Tibial nerve (tissue), 4 donors: ENCODE results near the gene FDPS. TPM values are rescaled to one million over a fixed set of nuclear protein-coding genes. Genes with fewer than 3 reads are reported as not detected.
A peak's percentile ranks its signal among the peaks of the same experiment; 100 is the strongest.
"Not testable (repeated sequence)": the region's sequence is repeated elsewhere in the genome, so short reads cannot be mapped to it uniquely, and the experiment has no call there.

Source experiments
- DNase-seq, 2 donors: peaks; one replicate each; pipeline ENCODE4 v3.0.0-alpha.2; 2019; ENCODE audit warnings: low spot score in 2 of 2
- H3K27ac ChIP-seq, 4 donors: fragments of 200-600 bp; sonication (generic) in 3 of 4; one replicate each; pipeline ENCODE4 v1.5.1; 2017 to 2019; ENCODE audit warnings: mild to moderate bottlenecking in 1 of 4
- H3K27me3 ChIP-seq, 2 donors: fragments of 200-600 bp; sonication (generic) in 1 of 2; one replicate each; pipeline versions ENCODE4 v1.5.1 to v1.6.0; 2017 to 2019
- H3K36me3 ChIP-seq, 3 donors: fragments of 200-600 bp; sonication (generic); one replicate each; pipeline ENCODE4 v1.5.1; 2018 to 2019
- H3K4me1 ChIP-seq, 4 donors: fragments of 200-600 bp; sonication (generic) in 3 of 4; one replicate each; pipeline ENCODE4 v1.5.1; 2017 to 2019
- H3K4me3 ChIP-seq, 4 donors: fragments of 200-600 bp; sonication (generic) in 3 of 4; one replicate each; pipeline ENCODE4 v1.5.1; 2017 to 2019; ENCODE audit warnings: mild to moderate bottlenecking in 1 of 4, moderate library complexity in 1 of 4
- H3K9me3 ChIP-seq, 4 donors: fragments of 200-600 bp; sonication (generic) in 3 of 4; one replicate each; pipeline ENCODE4 v1.5.1; 2017 to 2019
- CTCF ChIP-seq, 5 experiments: fragments of 200-600 bp in 3 of 5; fragments of 450-650 bp in 2 of 5; sonication (generic) in 3 of 5; IDR thresholded peaks; one replicate each; pipeline ENCODE4 v1.5.1; 2016 to 2019; ENCODE audit warnings: antibody characterized with exemption in 5 of 5, mild to moderate bottlenecking in 3 of 5, moderate library complexity in 2 of 5
- EP300 ChIP-seq, 2 donors: sonication (generic); formaldehyde crosslinking; IDR thresholded peaks; one replicate each; pipeline ENCODE4 v1.6.1; 2017; ENCODE audit warnings: antibody characterized with exemption in 2 of 2, mild to moderate bottlenecking in 1 of 2
- POLR2A ChIP-seq, 2 donors: fragments of 450-650 bp; IDR thresholded peaks; one replicate each; pipeline ENCODE4 v1.6.1; 2017; ENCODE audit warnings: antibody characterized with exemption in 2 of 2, mild to moderate bottlenecking in 2 of 2, moderate library complexity in 2 of 2
- whole genome bisulfite sequencing, 2 donors: methylation state at CpG; one replicate each; pipeline ENCODE4 v1.1.5; 2018; 5-methylcytosine and 5-hydroxymethylcytosine counted together
- total RNA-seq, 4 donors: library from RNA; depleted of rRNA; stranded (reverse); fragments of >200 nt; gene quantifications; one replicate each; pipeline ENCODE4 v1.1.0, GENCODE V29; 2016

FDPS gene
- total RNA-seq, 4 donors from 2014 or later = 88.2 to 143 (median 125) TPM

- DNase-seq = no peak
- H3K9me3 ChIP-seq = no peaks in the 10 kb centered on the region
- peak; percentile 15 to 40 (median 36) for TF ChIP-seq CTCF (IDR thresholded peaks at IDR 0.05)
- TF ChIP-seq POLR2A (IDR thresholded peaks at IDR 0.05) = no peak
- peaks cover 0 to 47% (median 25%) of the 10 kb centered on the region in 4 donors for H3K4me1 ChIP-seq
- H3K27ac ChIP-seq = peak overlapping the region; percentile 83 to 99 (median 97)
- peak overlapping the region; percentile 53 to 89 (median 64) for H3K4me3 ChIP-seq
- peaks cover 0 to 38% (median 0%) of the 10 kb centered on the region in 3 donors for H3K36me3 ChIP-seq
- no peaks in the 10 kb centered on the region for H3K27me3 ChIP-seq
- 9 to 10% methylated on average over 34 to 43 of the region's 59 CpGs for WGBS, 2 donors
Measured at GRCh38 chr1:155324717-155325602, 16.3 kb downstream of the FDPS start.

- DNase-seq = no peak
- peak overlapping the region in 3 of 4 donors; percentile 83 to 99 (median 98) for H3K27ac ChIP-seq
- no peaks in the 10 kb centered on the region for H3K27me3 ChIP-seq
- peak overlapping the region in 3 of 4 donors; percentile 53 to 89 (median 70) for H3K4me3 ChIP-seq
- H3K9me3 ChIP-seq = no peaks in the 10 kb centered on the region
- H3K4me1 ChIP-seq = peaks cover 0 to 41% (median 25%) of the 10 kb centered on the region in 4 donors
- TF ChIP-seq CTCF (IDR thresholded peaks at IDR 0.05) = no peak
- TF ChIP-seq EP300 (IDR thresholded peaks at IDR 0.05) = no peak
- no peak for TF ChIP-seq POLR2A (IDR thresholded peaks at IDR 0.05)
- 54 to 57% methylated on average over 6 of the region's 6 CpGs for WGBS, 2 donors
- H3K36me3 ChIP-seq = peaks cover 0 to 44% (median 0%) of the 10 kb centered on the region in 3 donors
Measured at GRCh38 chr1:155325603-155325893, 16.9 kb downstream of the FDPS start.

GRCh38 chr1:155326020-155326526 lies 17.4 kb downstream of the FDPS start:
- peak overlapping the region in 1 of 4 donors; percentile 35 for H3K27ac ChIP-seq
- no peaks in the 10 kb centered on the region for H3K27me3 ChIP-seq
- H3K36me3 ChIP-seq = peaks cover 0 to 49% (median 0%) of the 10 kb centered on the region in 3 donors
- no peak overlapping the region for H3K4me3 ChIP-seq
- no peak for DNase-seq
- no peak for TF ChIP-seq POLR2A (IDR thresholded peaks at IDR 0.05)
- TF ChIP-seq EP300 (IDR thresholded peaks at IDR 0.05) = no peak
- no peak for TF ChIP-seq CTCF (IDR thresholded peaks at IDR 0.05)
- no peaks in the 10 kb centered on the region for H3K9me3 ChIP-seq
- peaks cover 0 to 36% (median 23%) of the 10 kb centered on the region in 4 donors for H3K4me1 ChIP-seq
- WGBS, 2 donors = 77 to 89% methylated on average over 6 of the region's 6 CpGs

GRCh38 chr1:155326631-155327037 lies 18.0 kb downstream of the FDPS start:
- Histone ChIP-seq H3K27ac (no peak overlapping the region), H3K9me3 (no peaks in the 10 kb centered on the region), H3K27me3 (no peaks in the 10 kb centered on the region), H3K36me3 (peaks cover 0 to 55% (median 0%) of the 10 kb centered on the region in 3 donors), H3K4me1 (peaks cover 0 to 30% (median 18%) of the 10 kb centered on the region in 4 donors), H3K4me3 (no peak overlapping the region)
- DNase-seq = no peak
- TF ChIP-seq CTCF (IDR thresholded peaks at IDR 0.05) (no peak), POLR2A (IDR thresholded peaks at IDR 0.05) (no peak), EP300 (IDR thresholded peaks at IDR 0.05) (no peak)
- 72 to 81% methylated on average over 5 to 7 of the region's 7 CpGs for WGBS, 2 donors

GRCh38 chr1:155327981-155328380 lies 19.3 kb downstream of the FDPS start:
- peaks cover 0 to 59% (median 0%) of the 10 kb centered on the region in 3 donors for H3K36me3 ChIP-seq
- WGBS, 2 donors = 86 to 90% methylated on average over 4 of the region's 4 CpGs
- H3K27me3 ChIP-seq = no peaks in the 10 kb centered on the region
- H3K4me1 ChIP-seq = peaks cover 0 to 22% (median 11%) of the 10 kb centered on the region in 4 donors
- no peak for TF ChIP-seq EP300 (IDR thresholded peaks at IDR 0.05)
- no peak overlapping the region for H3K27ac ChIP-seq
- no peak for DNase-seq
- H3K4me3 ChIP-seq = no peak overlapping the region
- H3K9me3 ChIP-seq = no peaks in the 10 kb centered on the region

- not testable (repeated sequence) for DNase-seq, H3K9me3 ChIP-seq, H3K27ac ChIP-seq, H3K27me3 ChIP-seq, H3K4me3 ChIP-seq
- Histone ChIP-seq H3K36me3 (peaks cover 0 to 62% (median 0%) of the 10 kb centered on the region in 3 donors), H3K4me1 (peaks cover 0 to 22% (median 11%) of the 10 kb centered on the region in 4 donors)
- WGBS, 2 donors = 79 to 85% methylated on average over 7 of the region's 7 CpGs
Measured at GRCh38 chr1:155328856-155329255, 20.2 kb downstream of the FDPS start.
